ENCODE measurements around the gene HDAC4. TPM values are rescaled to one million over a fixed set of nuclear protein-coding genes. Genes with fewer than 3 reads are reported as not detected.

HDAC4 gene
- polyA plus RNA-seq, 6 donors from 2014 or later = 1.5 to 6.8 (median 2.8) TPM; not detected in 1

- Mint-ChIP-seq H3K27ac (no peak overlapping the region), H3K36me3 (no peaks in the 10 kb centered on the region), H3K9me3 (peaks cover 0 to 6% (median 2%) of the 10 kb centered on the region in 7 donors), H3K27me3 (peaks cover 12 to 46% (median 13%) of the 10 kb centered on the region in 3 donors), H3K4me1 (no peaks in the 10 kb centered on the region), H3K4me3 (peak overlapping the region in 1 of 8 donors; percentile 25)
- ATAC-seq (ENCODE audit: low read depth in 2 of 2) (no peak), DNase-seq (no peak)
Measured at GRCh38 chr2:239008677-239009588, 391.9 kb downstream of the HDAC4 start.

GRCh38 chr2:239008004-239008403 lies 392.8 kb downstream of the HDAC4 start:
- DNase-seq (no peak), ATAC-seq (ENCODE audit: low read depth in 2 of 2) (no peak)
- Mint-ChIP-seq H3K9me3 (peaks cover 0 to 6% (median 2%) of the 10 kb centered on the region in 7 donors), H3K4me3 (no peak overlapping the region), H3K4me1 (no peaks in the 10 kb centered on the region), H3K27ac (peak overlapping the region in 1 of 6 donors; percentile 85), H3K27me3 (peaks cover 12 to 47% (median 13%) of the 10 kb centered on the region in 3 donors), H3K36me3 (no peaks in the 10 kb centered on the region)

- no peaks in the 10 kb centered on the region for H3K4me1 Mint-ChIP-seq
- no peak overlapping the region for H3K27ac Mint-ChIP-seq
- H3K36me3 Mint-ChIP-seq = peaks cover 3 to 10% of the 10 kb centered on the region in 2 donors
- H3K4me3 Mint-ChIP-seq = no peak overlapping the region
- H3K9me3 Mint-ChIP-seq = peaks cover 5 to 12% (median 9%) of the 10 kb centered on the region in 7 donors
- ATAC-seq (ENCODE audit: low read depth in 2 of 2) = no peak
- no peak for DNase-seq
- peaks cover 17 to 47% (median 17%) of the 10 kb centered on the region in 3 donors for H3K27me3 Mint-ChIP-seq
Measured at GRCh38 chr2:239006622-239007285, 394.1 kb downstream of the HDAC4 start.

- Mint-ChIP-seq H3K27me3 (peaks cover 17 to 47% (median 21%) of the 10 kb centered on the region in 3 donors), H3K27ac (peak overlapping the region in 1 of 6 donors; percentile 8), H3K36me3 (peaks cover 7 to 13% of the 10 kb centered on the region in 2 donors), H3K9me3 (peaks cover 9 to 24% (median 13%) of the 10 kb centered on the region in 7 donors), H3K4me1 (no peaks in the 10 kb centered on the region), H3K4me3 (no peak overlapping the region)
- DNase-seq = no peak
- ATAC-seq (ENCODE audit: low read depth in 2 of 2) = no peak
Measured at GRCh38 chr2:239005586-239005985, 395.2 kb downstream of the HDAC4 start.

- Mint-ChIP-seq H3K36me3 (peaks cover 7 to 13% of the 10 kb centered on the region in 2 donors), H3K27me3 (peaks cover 17 to 40% (median 21%) of the 10 kb centered on the region in 3 donors), H3K4me3 (no peak overlapping the region), H3K4me1 (no peaks in the 10 kb centered on the region), H3K9me3 (peaks cover 9 to 26% (median 13%) of the 10 kb centered on the region in 7 donors), H3K27ac (peak overlapping the region in 1 of 6 donors; percentile 29)
- no peak for DNase-seq
- ATAC-seq (ENCODE audit: low read depth in 2 of 2) = no peak
Measured at GRCh38 chr2:239004274-239005015, 396.4 kb downstream of the HDAC4 start.

GRCh38 chr2:239003624-239004273 lies 397.1 kb downstream of the HDAC4 start:
- ATAC-seq (ENCODE audit: low read depth in 2 of 2) = no peak

GRCh38 chr2:239002954-239003623 lies 397.7 kb downstream of the HDAC4 start:
- DNase-seq (no peak), ATAC-seq (ENCODE audit: low read depth in 2 of 2) (no peak)
- Mint-ChIP-seq H3K27ac (no peak overlapping the region), H3K36me3 (peaks cover 7 to 13% of the 10 kb centered on the region in 2 donors), H3K4me1 (no peaks in the 10 kb centered on the region), H3K4me3 (no peak overlapping the region), H3K27me3 (peaks cover 17 to 27% (median 17%) of the 10 kb centered on the region in 3 donors), H3K9me3 (peaks cover 9 to 26% (median 12%) of the 10 kb centered on the region in 7 donors)

More at GRCh38 chr2:239003624-239004273, 397.1 kb downstream of the HDAC4 start:
- Mint-ChIP-seq H3K9me3 (peaks cover 9 to 26% (median 12%) of the 10 kb centered on the region in 7 donors), H3K4me1 (no peaks in the 10 kb centered on the region), H3K27me3 (peaks cover 17 to 33% (median 19%) of the 10 kb centered on the region in 3 donors), H3K27ac (no peak overlapping the region), H3K36me3 (peaks cover 7 to 13% of the 10 kb centered on the region in 2 donors), H3K4me3 (no peak overlapping the region)
- no peak for DNase-seq

- DNase-seq (no peak), ATAC-seq (ENCODE audit: low read depth in 2 of 2) (no peak)
- peaks cover 17 to 23% (median 17%) of the 10 kb centered on the region in 3 donors for H3K27me3 Mint-ChIP-seq
- H3K9me3 Mint-ChIP-seq = peaks cover 9 to 26% (median 12%) of the 10 kb centered on the region in 7 donors
- H3K4me1 Mint-ChIP-seq = no peaks in the 10 kb centered on the region
- H3K36me3 Mint-ChIP-seq = peaks cover 7 to 13% of the 10 kb centered on the region in 2 donors
- no peak overlapping the region for H3K4me3 Mint-ChIP-seq
- no peak overlapping the region for H3K27ac Mint-ChIP-seq
Measured at GRCh38 chr2:239002591-239002953, 398.2 kb downstream of the HDAC4 start.

GRCh38 chr2:239001794-239002193 lies 399.0 kb downstream of the HDAC4 start:
- no peak for ATAC-seq (ENCODE audit: low read depth in 2 of 2)
- Mint-ChIP-seq H3K27me3 (peaks cover 15 to 23% (median 17%) of the 10 kb centered on the region in 3 donors), H3K9me3 (peaks cover 9 to 26% (median 11%) of the 10 kb centered on the region in 7 donors), H3K4me1 (no peaks in the 10 kb centered on the region), H3K36me3 (peaks cover 7 to 13% of the 10 kb centered on the region in 2 donors), H3K4me3 (no peak overlapping the region), H3K27ac (no peak overlapping the region)
- no peak for DNase-seq

GRCh38 chr2:239000500-239001073 lies 400.2 kb downstream of the HDAC4 start:
- Mint-ChIP-seq H3K36me3 (peaks cover 7 to 13% of the 10 kb centered on the region in 2 donors), H3K27ac (no peak overlapping the region), H3K4me3 (no peak overlapping the region), H3K9me3 (peaks cover 7 to 29% (median 9%) of the 10 kb centered on the region in 7 donors), H3K27me3 (peaks cover 6 to 11% (median 8%) of the 10 kb centered on the region in 3 donors), H3K4me1 (no peaks in the 10 kb centered on the region)
- ATAC-seq (ENCODE audit: low read depth in 2 of 2) (no peak), DNase-seq (no peak)

GRCh38 chr2:239000089-239000488 lies 400.7 kb downstream of the HDAC4 start:
- peaks cover 5 to 9% (median 8%) of the 10 kb centered on the region in 3 donors for H3K27me3 Mint-ChIP-seq
- H3K36me3 Mint-ChIP-seq = peaks cover 7 to 13% of the 10 kb centered on the region in 2 donors
- ATAC-seq (ENCODE audit: low read depth in 2 of 2) = no peak
- H3K4me3 Mint-ChIP-seq = no peak overlapping the region
- H3K27ac Mint-ChIP-seq = no peak overlapping the region
- peaks cover 9 to 34% (median 9%) of the 10 kb centered on the region in 7 donors for H3K9me3 Mint-ChIP-seq
- H3K4me1 Mint-ChIP-seq = no peaks in the 10 kb centered on the region
- DNase-seq = no peak

GRCh38 chr2:238999291-238999741 lies 401.5 kb downstream of the HDAC4 start:
- H3K36me3 Mint-ChIP-seq = peaks cover 7 to 13% of the 10 kb centered on the region in 2 donors
- peaks cover 9 to 41% (median 10%) of the 10 kb centered on the region in 7 donors for H3K9me3 Mint-ChIP-seq
- H3K4me1 Mint-ChIP-seq = no peaks in the 10 kb centered on the region
- H3K4me3 Mint-ChIP-seq = no peak overlapping the region
- no peak for ATAC-seq (ENCODE audit: low read depth in 2 of 2)
- H3K27me3 Mint-ChIP-seq = peaks cover 5 to 12% (median 6%) of the 10 kb centered on the region in 3 donors
- DNase-seq = no peak
- peak overlapping the region in 1 of 6 donors; percentile 51 for H3K27ac Mint-ChIP-seq
